Tibial nerve (tissue), 4 donors: ENCODE data around the gene TSHZ2. TPM values are rescaled to one million over a fixed set of nuclear protein-coding genes. Genes with fewer than 3 reads are reported as not detected.
"Not testable (repeated sequence)": the region's sequence is repeated elsewhere in the genome, so short reads cannot be mapped to it uniquely, and the experiment has no call there.

Source experiments
- DNase-seq, 2 donors: peaks; one replicate each; pipeline ENCODE4 v3.0.0-alpha.2; 2019; ENCODE audit warnings: low spot score in 2 of 2
- H3K27ac ChIP-seq, 4 donors: fragments of 200-600 bp; sonication (generic) in 3 of 4; one replicate each; pipeline ENCODE4 v1.5.1; 2017 to 2019; ENCODE audit warnings: mild to moderate bottlenecking in 1 of 4
- H3K27me3 ChIP-seq, 2 donors: fragments of 200-600 bp; sonication (generic) in 1 of 2; one replicate each; pipeline versions ENCODE4 v1.5.1 to v1.6.0; 2017 to 2019
- H3K36me3 ChIP-seq, 3 donors: fragments of 200-600 bp; sonication (generic); one replicate each; pipeline ENCODE4 v1.5.1; 2018 to 2019
- H3K4me1 ChIP-seq, 4 donors: fragments of 200-600 bp; sonication (generic) in 3 of 4; one replicate each; pipeline ENCODE4 v1.5.1; 2017 to 2019
- H3K4me3 ChIP-seq, 4 donors: fragments of 200-600 bp; sonication (generic) in 3 of 4; one replicate each; pipeline ENCODE4 v1.5.1; 2017 to 2019; ENCODE audit warnings: mild to moderate bottlenecking in 1 of 4, moderate library complexity in 1 of 4
- H3K9me3 ChIP-seq, 4 donors: fragments of 200-600 bp; sonication (generic) in 3 of 4; one replicate each; pipeline ENCODE4 v1.5.1; 2017 to 2019
- CTCF ChIP-seq, 5 experiments: fragments of 200-600 bp in 3 of 5; fragments of 450-650 bp in 2 of 5; sonication (generic) in 3 of 5; IDR thresholded peaks; one replicate each; pipeline ENCODE4 v1.5.1; 2016 to 2019; ENCODE audit warnings: antibody characterized with exemption in 5 of 5, mild to moderate bottlenecking in 3 of 5, moderate library complexity in 2 of 5
- EP300 ChIP-seq, 2 donors: sonication (generic); formaldehyde crosslinking; IDR thresholded peaks; one replicate each; pipeline ENCODE4 v1.6.1; 2017; ENCODE audit warnings: antibody characterized with exemption in 2 of 2, mild to moderate bottlenecking in 1 of 2
- POLR2A ChIP-seq, 2 donors: fragments of 450-650 bp; IDR thresholded peaks; one replicate each; pipeline ENCODE4 v1.6.1; 2017; ENCODE audit warnings: antibody characterized with exemption in 2 of 2, mild to moderate bottlenecking in 2 of 2, moderate library complexity in 2 of 2
- WGBS, 2 donors: methylation state at CpG; one replicate each; pipeline ENCODE4 v1.1.5; 2018; 5-methylcytosine and 5-hydroxymethylcytosine counted together
- total RNA-seq, 4 donors: library from RNA; depleted of rRNA; stranded (reverse); fragments of >200 nt; gene quantifications; one replicate each; pipeline ENCODE4 v1.1.0, GENCODE V29; 2016

TSHZ2 gene
- total RNA-seq, 4 donors from 2014 or later = 20.9 to 33.7 (median 25.1) TPM

- no peaks in the 10 kb centered on the region for H3K27me3 ChIP-seq
- WGBS, 2 donors = 85 to 88% methylated on average over 3 of the region's 3 CpGs
Observed at GRCh38 chr20:53522026-53522425, 549.9 kb downstream of the TSHZ2 start.

GRCh38 chr20:53522696-53523095 is 550.5 kb downstream of the TSHZ2 start:
- no peak overlapping the region for H3K27ac ChIP-seq
- no peaks in the 10 kb centered on the region for H3K4me1 ChIP-seq
- H3K36me3 ChIP-seq = no peaks in the 10 kb centered on the region
- 82 to 86% methylated on average over 5 of the region's 5 CpGs for WGBS, 2 donors
- no peak for DNase-seq
- no peak for TF ChIP-seq POLR2A (IDR thresholded peaks at IDR 0.05)
- TF ChIP-seq CTCF (IDR thresholded peaks at IDR 0.05) = no peak
- TF ChIP-seq EP300 (IDR thresholded peaks at IDR 0.05) = no peak
- no peak overlapping the region for H3K4me3 ChIP-seq
- no peaks in the 10 kb centered on the region for H3K27me3 ChIP-seq
- H3K9me3 ChIP-seq = no peaks in the 10 kb centered on the region

More at GRCh38 chr20:53522026-53522425, 549.9 kb downstream of the TSHZ2 start:
- no peaks in the 10 kb centered on the region for H3K9me3 ChIP-seq
- no peak overlapping the region for H3K27ac ChIP-seq
- H3K4me3 ChIP-seq = no peak overlapping the region
- TF ChIP-seq POLR2A (IDR thresholded peaks at IDR 0.05) = no peak
- TF ChIP-seq EP300 (IDR thresholded peaks at IDR 0.05) = no peak
- no peak for TF ChIP-seq CTCF (IDR thresholded peaks at IDR 0.05)
- no peaks in the 10 kb centered on the region for H3K4me1 ChIP-seq
- no peak for DNase-seq
- no peaks in the 10 kb centered on the region for H3K36me3 ChIP-seq

- not testable (repeated sequence) for H3K4me1 ChIP-seq, H3K27me3 ChIP-seq, DNase-seq, H3K27ac ChIP-seq, H3K36me3 ChIP-seq, H3K4me3 ChIP-seq, H3K9me3 ChIP-seq
- WGBS, 2 donors = 96 to 97% methylated on average over 2 of the region's 2 CpGs
Observed at GRCh38 chr20:53523615-53524014, 551.5 kb downstream of the TSHZ2 start.

- H3K9me3 ChIP-seq = no peaks in the 10 kb centered on the region
- H3K36me3 ChIP-seq = no peaks in the 10 kb centered on the region
- TF ChIP-seq EP300 (IDR thresholded peaks at IDR 0.05) (no peak), POLR2A (IDR thresholded peaks at IDR 0.05) (no peak), CTCF (IDR thresholded peaks at IDR 0.05) (no peak)
- WGBS, 2 donors = 80 to 81% methylated on average over 11 to 13 of the region's 13 CpGs
- H3K4me3 ChIP-seq = no peak overlapping the region
- no peak overlapping the region for H3K27ac ChIP-seq
- no peak for DNase-seq
- H3K4me1 ChIP-seq = no peaks in the 10 kb centered on the region
- H3K27me3 ChIP-seq = no peaks in the 10 kb centered on the region
Observed at GRCh38 chr20:53524589-53525312, 552.6 kb downstream of the TSHZ2 start.

GRCh38 chr20:53527196-53527595 is 555.0 kb downstream of the TSHZ2 start:
- no peak overlapping the region for H3K4me3 ChIP-seq
- no peak for DNase-seq
- no peaks in the 10 kb centered on the region for H3K4me1 ChIP-seq
- H3K9me3 ChIP-seq = no peaks in the 10 kb centered on the region
- WGBS, 2 donors = 63 to 74% methylated on average over 8 of the region's 8 CpGs
- H3K27me3 ChIP-seq = no peaks in the 10 kb centered on the region
- H3K36me3 ChIP-seq = no peaks in the 10 kb centered on the region
- no peak for TF ChIP-seq POLR2A (IDR thresholded peaks at IDR 0.05)
- no peak for TF ChIP-seq EP300 (IDR thresholded peaks at IDR 0.05)
- H3K27ac ChIP-seq = no peak overlapping the region

- 82 to 87% methylated on average over 5 of the region's 5 CpGs for WGBS, 2 donors
- TF ChIP-seq EP300 (IDR thresholded peaks at IDR 0.05) (no peak), CTCF (IDR thresholded peaks at IDR 0.05) (no peak), POLR2A (IDR thresholded peaks at IDR 0.05) (no peak)
- no peaks in the 10 kb centered on the region for H3K4me1 ChIP-seq
- no peak overlapping the region for H3K27ac ChIP-seq
- H3K36me3 ChIP-seq = no peaks in the 10 kb centered on the region
- H3K9me3 ChIP-seq = no peaks in the 10 kb centered on the region
- H3K27me3 ChIP-seq = no peaks in the 10 kb centered on the region
- DNase-seq = no peak
- no peak overlapping the region for H3K4me3 ChIP-seq
Observed at GRCh38 chr20:53529658-53530057, 557.5 kb downstream of the TSHZ2 start.
